HEK293T (cell line): ENCODE results near the gene GRAMD4.
A peak's percentile ranks its signal among the peaks of the same experiment; 100 is the strongest.

Source experiments
- CTCF ChIA-PET: fragments of 350-600 bp; formaldehyde crosslinking; extraction: SDS; loops from one replicate; lab custom pipeline; 2021; ENCODE audit warnings: antibody characterized with exemption, inconsistent platforms; lab: Yijun Ruan, JAX
- POLR2A ChIA-PET: fragments of 350-600 bp; formaldehyde crosslinking; extraction: SDS; loops from one replicate; lab custom pipeline; 2020; ENCODE audit warnings: antibody characterized with exemption, inconsistent platforms; lab: Yijun Ruan, JAX
- DNase-seq: peaks from one replicate; pipeline ENCODE4 v3.0.0; 2012; ENCODE audit warnings: mixed read lengths; ENCODE audit errors: extremely low spot score
- ARNT ChIP-seq: fragments of 450-650 bp; IDR thresholded peaks from 2 replicates; pipeline ENCODE4 v1.6.1; 2017; ENCODE audit warnings: mild to moderate bottlenecking
- BHLHE40 ChIP-seq: fragments of 450-650 bp; IDR thresholded peaks from 2 replicates; pipeline ENCODE4 v1.6.1; 2016; ENCODE audit warnings: mild to moderate bottlenecking, moderate library complexity, borderline replicate concordance
- CTBP1 ChIP-seq: fragments of 450-650 bp; IDR thresholded peaks from 2 replicates; pipeline ENCODE4 v1.6.1; 2016; ENCODE audit warnings: borderline replicate concordance
- ELF4 ChIP-seq: fragments of 450-650 bp; IDR thresholded peaks from 2 replicates; pipeline ENCODE4 v1.6.1; 2017; ENCODE audit warnings: antibody characterized with exemption
- FOXA1 ChIP-seq: fragments of 450-650 bp; IDR thresholded peaks from 2 replicates; pipeline ENCODE4 v1.6.1; 2016; ENCODE audit warnings: mild to moderate bottlenecking
- FOXK2 ChIP-seq: fragments of 450-650 bp; IDR thresholded peaks from 2 replicates; pipeline ENCODE4 v1.6.1; 2016; ENCODE audit warnings: mild to moderate bottlenecking
- FOXM1 ChIP-seq: fragments of 450-650 bp; IDR thresholded peaks from 2 replicates; pipeline ENCODE4 v1.6.1; 2017; ENCODE audit warnings: mild to moderate bottlenecking, borderline replicate concordance
- HDGF ChIP-seq: fragments of 450-650 bp; IDR thresholded peaks from 2 replicates; pipeline ENCODE4 v1.6.1; 2017; ENCODE audit warnings: antibody characterized with exemption, borderline replicate concordance
- L3MBTL2 ChIP-seq: fragments of 450-650 bp; conservative IDR thresholded peaks from 2 replicates; pipeline ENCODE4 v1.6.1; 2016; ENCODE audit warnings: mild to moderate bottlenecking
- LEF1 ChIP-seq: fragments of 450-650 bp; IDR thresholded peaks from 2 replicates; pipeline ENCODE4 v1.6.1; 2017; ENCODE audit warnings: mild to moderate bottlenecking, borderline replicate concordance
- NFRKB ChIP-seq: fragments of 450-650 bp; IDR thresholded peaks from 2 replicates; pipeline ENCODE4 v1.6.1; 2016; ENCODE audit warnings: mild to moderate bottlenecking, moderate library complexity
- PKNOX1 ChIP-seq: fragments of 450-650 bp; IDR thresholded peaks from 2 replicates; pipeline ENCODE4 v1.6.1; 2016
- SP1 ChIP-seq: fragments of 450-650 bp; IDR thresholded peaks from 2 replicates; pipeline ENCODE4 v1.6.1; 2017
- SUZ12 ChIP-seq: fragments of 450-650 bp; IDR thresholded peaks from 2 replicates; pipeline ENCODE4 v1.6.1; 2016; ENCODE audit warnings: mild to moderate bottlenecking
- TARDBP ChIP-seq: fragments of 450-650 bp; IDR thresholded peaks from 2 replicates; pipeline ENCODE4 v1.6.1; 2016
- ZNF384 ChIP-seq: fragments of 450-650 bp; IDR thresholded peaks from 2 replicates; pipeline ENCODE4 v1.6.1; 2016

Gene GRAMD4

GRCh38 chr22:46681010-46681409 lies 60.8 kb downstream of the GRAMD4 start:
- no peak for TF ChIP-seq SP1
- no peak for TF ChIP-seq ELF4
- no peak for TF ChIP-seq HDGF
- ChIA-PET CTCF (interaction anchor here (0.9 to 1.5 kb wide), 2 partner anchors 9 to 42 kb away, joined by 3 to 6 read pairs; no protein-coding TSS in a partner anchor), POLR2A (no interaction called here)
- peak; percentile 60 for DNase-seq

GRCh38 chr22:46682011-46682731 lies 62.0 kb downstream of the GRAMD4 start:
- TF ChIP-seq PKNOX1 (no peak), FOXK2 (no peak), L3MBTL2 (no peak), HDGF (no peak), ELF4 (no peak), ZNF384 (no peak), BHLHE40 (no peak), SUZ12 (no peak), ARNT (no peak), TARDBP (no peak), CTBP1 (no peak), NFRKB (no peak), SP1 (no peak)
- no peak for DNase-seq
- POLR2A ChIA-PET: no interaction called here
- CTCF ChIA-PET: interaction anchor here (1.5 kb wide), 1 partner anchor 11 kb away, joined by 6 read pairs; no protein-coding TSS in a partner anchor

GRCh38 chr22:46684706-46685105 lies 64.5 kb downstream of the GRAMD4 start:
- CTCF ChIA-PET: no interaction called here
- no peak for TF ChIP-seq TARDBP
- TF ChIP-seq ARNT: no peak
- TF ChIP-seq FOXA1: no peak
- no peak for TF ChIP-seq BHLHE40
- TF ChIP-seq SP1: no peak
- no peak for TF ChIP-seq SUZ12
- TF ChIP-seq LEF1: no peak
- no peak for TF ChIP-seq PKNOX1
- TF ChIP-seq FOXM1: no peak
- TF ChIP-seq HDGF: no peak
- POLR2A ChIA-PET: no interaction called here
- no peak for DNase-seq

- no peak for DNase-seq
- CTCF ChIA-PET: no interaction called here
- TF ChIP-seq NFRKB (no peak), FOXK2 (no peak), FOXM1 (no peak), ZNF384 (no peak), SUZ12 (no peak), LEF1 (no peak), ARNT (no peak), BHLHE40 (no peak), PKNOX1 (no peak), CTBP1 (no peak), HDGF (no peak), TARDBP (no peak), SP1 (no peak), FOXA1 (no peak), L3MBTL2 (no peak), ELF4 (no peak)
- POLR2A ChIA-PET: no interaction called here
Observed at GRCh38 chr22:46686221-46687047, 66.2 kb downstream of the GRAMD4 start.

GRCh38 chr22:46687048-46687444 lies 66.9 kb downstream of the GRAMD4 start:
- TF ChIP-seq BHLHE40 (no peak), LEF1 (no peak), ARNT (no peak), SP1 (no peak), FOXM1 (no peak), CTBP1 (no peak)
- CTCF ChIA-PET: no interaction called here
- DNase-seq: no peak
- POLR2A ChIA-PET: no interaction called here

GRCh38 chr22:46687460-46687859 lies 67.3 kb downstream of the GRAMD4 start:
- ChIA-PET POLR2A (no interaction called here), CTCF (no interaction called here)
- no peak for TF ChIP-seq BHLHE40
- no peak for DNase-seq
